Esophagus muscularis mucosa (tissue), 4 donors: ENCODE measurements around the gene DOCK8. TPM values are rescaled to one million over a fixed set of nuclear protein-coding genes. Genes with fewer than 3 reads are reported as not detected.
"Not testable (repeated sequence)": the region's sequence is repeated elsewhere in the genome, so short reads cannot be mapped to it uniquely, and the experiment has no call there.

Source experiments
- DNase-seq: peaks from one replicate; pipeline ENCODE4 v3.0.0-alpha.2; 2017; ENCODE audit errors: extremely low spot score
- H3K27ac ChIP-seq, 4 donors: fragments of 200-600 bp; sonication (generic); replicated peaks in 1 of 4; 1 replicate in 3 of 4; 2 replicates in 1 of 4; pipeline ENCODE4 v1.5.1; 2016 to 2019; ENCODE audit warnings: mild to moderate bottlenecking in 1 of 4
- H3K27me3 ChIP-seq, 4 donors: fragments of 200-600 bp; sonication (generic); one replicate each; pipeline versions ENCODE4 v1.5.1 to v1.6.0; 2016 to 2019
- H3K36me3 ChIP-seq, 4 donors: fragments of 200-600 bp; sonication (generic); one replicate each; pipeline ENCODE4 v1.5.1; 2016 to 2019
- H3K4me1 ChIP-seq, 4 donors: fragments of 200-600 bp; sonication (generic); one replicate each; pipeline ENCODE4 v1.5.1; 2016 to 2019
- H3K4me3 ChIP-seq, 4 donors: fragments of 200-600 bp; sonication (generic); 1 replicate in 2 of 4; 2 replicates in 2 of 4; pipeline ENCODE4 v1.5.1; 2016 to 2019; ENCODE audit warnings: mild to moderate bottlenecking in 4 of 4, moderate library complexity in 1 of 4
- H3K9me3 ChIP-seq, 4 donors: fragments of 200-600 bp; sonication (generic); 1 replicate in 3 of 4; 2 replicates in 1 of 4; pipeline ENCODE4 v1.5.1; 2016 to 2019
- EP300 ChIP-seq: sonication (generic); formaldehyde crosslinking; IDR thresholded peaks from one replicate; pipeline ENCODE4 v1.6.1; 2017; ENCODE audit warnings: antibody characterized with exemption
- POLR2A ChIP-seq: fragments of 450-650 bp; IDR thresholded peaks from one replicate; pipeline ENCODE4 v1.6.1; 2017; ENCODE audit warnings: antibody characterized with exemption, moderate library complexity, mild to moderate bottlenecking, low read depth
- POLR2AphosphoS5 ChIP-seq, 2 donors: sonication (generic); formaldehyde crosslinking; IDR thresholded peaks; one replicate each; pipeline ENCODE4 v1.6.1; 2017; ENCODE audit warnings: antibody characterized with exemption in 2 of 2
- WGBS: methylation state at CpG from one replicate; pipeline ENCODE4 v1.1.5; 2018; 5-methylcytosine and 5-hydroxymethylcytosine counted together
- intact Hi-C: fragments of 100-400 bp; cut with DNase I; formaldehyde crosslinking; loops from one replicate; pipeline ENCODE4 v1.15.1; 2023
- total RNA-seq, 4 donors: library from RNA; depleted of rRNA; stranded (reverse); fragments of >200 nt; gene quantifications; one replicate each; pipeline versions ENCODE4 v1.1.0 to v1.2.1, GENCODE V29; 2016
- TF ChIP-seq, protein P1 (sequence below), 3 experiments: fragments of 200-600 bp in 2 of 3; fragments of 450-650 bp in 1 of 3; sonication (generic) in 2 of 3; IDR thresholded peaks; one replicate each; pipeline ENCODE4 v1.5.1; 2017 to 2019; ENCODE audit warnings: antibody characterized with exemption in 3 of 3, mild to moderate bottlenecking in 2 of 3, moderate library complexity in 1 of 3

The DOCK8 gene
- total RNA-seq, 4 donors from 2014 or later = 45.1 to 72.8 (median 48.8) TPM

DNA sequence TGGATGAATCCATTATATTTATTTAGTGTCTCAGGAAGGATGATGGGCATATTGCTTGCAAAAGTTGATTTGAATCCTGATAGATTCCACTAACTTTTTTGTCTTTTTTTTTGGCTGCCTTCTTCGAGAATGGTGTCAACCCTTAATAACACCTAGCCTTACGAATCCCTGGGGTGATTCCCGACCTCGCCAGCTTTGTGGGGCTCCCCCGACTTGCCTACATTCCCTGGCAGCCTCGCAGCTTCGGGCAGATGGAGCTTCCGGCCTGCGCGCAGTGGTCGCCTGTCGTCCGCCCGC, 366 bp upstream of the DOCK8 start:
- no peaks in the 10 kb centered on the region for H3K36me3 ChIP-seq
- peak overlapping the region; percentile 73 to 87 (median 78) for H3K4me3 ChIP-seq
- intact Hi-C loops = no loop called here
- DNase-seq = no peak
- WGBS = 1% methylated on average over 11 of the region's 14 CpGs
- TF ChIP-seq EP300 (no peak), POLR2AphosphoS5 (IDR thresholded peaks at IDR 0.05) (no peak), POLR2A (no peak)
- TF ChIP-seq, protein P1, sequence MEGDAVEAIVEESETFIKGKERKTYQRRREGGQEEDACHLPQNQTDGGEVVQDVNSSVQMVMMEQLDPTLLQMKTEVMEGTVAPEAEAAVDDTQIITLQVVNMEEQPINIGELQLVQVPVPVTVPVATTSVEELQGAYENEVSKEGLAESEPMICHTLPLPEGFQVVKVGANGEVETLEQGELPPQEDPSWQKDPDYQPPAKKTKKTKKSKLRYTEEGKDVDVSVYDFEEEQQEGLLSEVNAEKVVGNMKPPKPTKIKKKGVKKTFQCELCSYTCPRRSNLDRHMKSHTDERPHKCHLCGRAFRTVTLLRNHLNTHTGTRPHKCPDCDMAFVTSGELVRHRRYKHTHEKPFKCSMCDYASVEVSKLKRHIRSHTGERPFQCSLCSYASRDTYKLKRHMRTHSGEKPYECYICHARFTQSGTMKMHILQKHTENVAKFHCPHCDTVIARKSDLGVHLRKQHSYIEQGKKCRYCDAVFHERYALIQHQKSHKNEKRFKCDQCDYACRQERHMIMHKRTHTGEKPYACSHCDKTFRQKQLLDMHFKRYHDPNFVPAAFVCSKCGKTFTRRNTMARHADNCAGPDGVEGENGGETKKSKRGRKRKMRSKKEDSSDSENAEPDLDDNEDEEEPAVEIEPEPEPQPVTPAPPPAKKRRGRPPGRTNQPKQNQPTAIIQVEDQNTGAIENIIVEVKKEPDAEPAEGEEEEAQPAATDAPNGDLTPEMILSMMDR (IDR thresholded peaks at IDR 0.05) = no peak
- peaks cover 6 to 68% (median 68%) of the 10 kb centered on the region in 4 donors for H3K4me1 ChIP-seq
- peaks cover 0 to 7% (median 0%) of the 10 kb centered on the region in 4 donors for H3K27me3 ChIP-seq
- no peaks in the 10 kb centered on the region for H3K9me3 ChIP-seq
- H3K27ac ChIP-seq = peak overlapping the region; percentile 89 to 91 (median 90)

DNA sequence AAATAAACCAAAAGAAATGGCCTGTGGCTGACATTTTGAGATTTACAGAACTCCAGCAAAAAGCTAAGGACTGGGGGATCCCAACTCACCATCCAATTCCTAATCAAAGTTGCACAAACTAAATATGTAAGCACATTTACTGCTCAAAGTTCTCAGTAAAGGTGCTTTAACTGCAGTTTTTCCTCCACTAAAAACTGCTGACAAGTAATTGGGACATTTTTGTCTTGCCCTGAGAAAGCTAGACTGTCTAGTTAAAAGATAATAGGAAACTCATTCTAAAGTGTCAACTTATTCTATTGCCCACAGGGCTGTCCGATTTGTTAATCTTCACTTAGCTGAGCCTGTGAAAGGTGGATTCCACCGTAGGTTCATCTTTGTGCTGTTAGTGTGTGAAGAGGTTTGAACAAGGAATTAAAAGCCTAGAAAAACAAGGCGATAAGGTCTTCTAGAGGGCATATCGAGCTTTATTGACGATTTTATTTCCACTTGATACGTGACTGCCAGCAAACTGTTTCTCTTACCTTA, 1.0 kb downstream of the DOCK8 start:
- no peaks in the 10 kb centered on the region for H3K36me3 ChIP-seq
- peak overlapping the region; percentile 89 to 91 (median 90) for H3K27ac ChIP-seq
- H3K27me3 ChIP-seq = peaks cover 0 to 7% (median 0%) of the 10 kb centered on the region in 4 donors
- peak overlapping the region; percentile 73 to 87 (median 78) for H3K4me3 ChIP-seq
- DNase-seq = no peak
- intact Hi-C loops = loop anchor here (5.0 kb wide), 2 partner anchors 72 to 87 kb away; no protein-coding TSS in a partner anchor
- TF ChIP-seq POLR2AphosphoS5 (IDR thresholded peaks at IDR 0.05) = no peak
- no peak for TF ChIP-seq EP300
- TF ChIP-seq POLR2A = no peak
- TF ChIP-seq, protein P1 (IDR thresholded peaks at IDR 0.05) = no peak
- H3K9me3 ChIP-seq = no peaks in the 10 kb centered on the region
- 38% methylated on average over 6 of the region's 6 CpGs for WGBS
- H3K4me1 ChIP-seq = peaks cover 6 to 82% (median 82%) of the 10 kb centered on the region in 4 donors

DNA sequence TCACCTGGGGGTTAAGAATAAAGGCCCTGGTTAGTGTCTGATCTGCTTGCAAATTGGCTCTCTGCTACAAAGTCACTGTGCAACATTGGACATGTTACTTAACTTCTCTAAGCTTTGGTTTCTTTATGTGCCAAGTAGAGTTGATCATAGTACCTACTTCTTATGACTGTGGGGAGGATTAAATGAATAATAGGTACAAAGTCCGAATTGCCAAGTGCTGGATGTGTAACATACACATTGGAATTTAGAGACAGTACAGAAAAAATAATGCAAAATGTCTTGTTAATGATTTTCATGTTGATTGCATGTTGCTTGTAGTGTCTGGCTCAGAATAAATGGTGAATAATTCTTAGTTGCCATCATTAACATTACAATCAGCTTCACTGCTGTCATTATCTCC, 2.2 kb downstream of the DOCK8 start:
- H3K4me3 ChIP-seq = peak overlapping the region; percentile 73 to 87 (median 78)
- H3K9me3 ChIP-seq = no peaks in the 10 kb centered on the region
- no peaks in the 10 kb centered on the region for H3K36me3 ChIP-seq
- no peak for TF ChIP-seq POLR2AphosphoS5 (IDR thresholded peaks at IDR 0.05)
- no peak for TF ChIP-seq EP300
- TF ChIP-seq, protein P1 (IDR thresholded peaks at IDR 0.05) = no peak
- no peak for TF ChIP-seq POLR2A
- peaks cover 6 to 85% (median 83%) of the 10 kb centered on the region in 4 donors for H3K4me1 ChIP-seq
- peaks cover 0 to 7% (median 0%) of the 10 kb centered on the region in 4 donors for H3K27me3 ChIP-seq
- peak overlapping the region; percentile 89 to 91 (median 90) for H3K27ac ChIP-seq
- WGBS = 84% methylated on average over 1 of the region's 1 CpG
- DNase-seq = no peak
- intact Hi-C loops = loop anchor here (5.0 kb wide), 2 partner anchors 70 to 85 kb away; no protein-coding TSS in a partner anchor

DNA sequence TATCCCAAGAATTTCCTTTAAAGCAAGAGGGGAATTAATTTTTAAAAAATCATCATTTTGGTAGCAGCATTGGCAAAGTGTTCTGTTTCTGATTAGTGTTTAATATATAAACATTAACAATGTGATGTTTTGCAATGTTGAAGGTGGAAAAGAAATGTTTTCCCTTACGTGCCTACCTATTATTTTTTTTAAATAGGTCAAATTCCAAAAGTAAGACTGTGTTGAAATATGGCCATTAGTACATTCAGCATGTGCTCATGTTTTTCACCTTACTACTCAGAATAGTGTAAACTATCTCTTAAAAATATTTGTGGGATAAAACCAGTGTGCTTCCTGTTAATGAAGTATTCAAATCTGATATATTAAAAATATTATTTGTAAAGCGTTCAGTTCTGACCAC, 3.3 kb downstream of the DOCK8 start:
- no peaks in the 10 kb centered on the region for H3K36me3 ChIP-seq
- H3K27ac ChIP-seq = peak overlapping the region; percentile 89 to 91 (median 90)
- no peaks in the 10 kb centered on the region for H3K9me3 ChIP-seq
- H3K4me1 ChIP-seq = peaks cover 6 to 92% (median 90%) of the 10 kb centered on the region in 4 donors
- H3K4me3 ChIP-seq = peak overlapping the region; percentile 15 to 75 (median 55)
- DNase-seq = no peak
- TF ChIP-seq EP300 (no peak), POLR2AphosphoS5 (IDR thresholded peaks at IDR 0.05) (no peak), POLR2A (no peak)
- TF ChIP-seq, protein P1 (IDR thresholded peaks at IDR 0.05) = no peak
- 40% methylated on average over 2 of the region's 2 CpGs for WGBS
- intact Hi-C loops = loop anchor here (5.0 kb wide), 2 partner anchors 69 to 84 kb away; no protein-coding TSS in a partner anchor
- peaks cover 0 to 7% (median 0%) of the 10 kb centered on the region in 4 donors for H3K27me3 ChIP-seq

DNA sequence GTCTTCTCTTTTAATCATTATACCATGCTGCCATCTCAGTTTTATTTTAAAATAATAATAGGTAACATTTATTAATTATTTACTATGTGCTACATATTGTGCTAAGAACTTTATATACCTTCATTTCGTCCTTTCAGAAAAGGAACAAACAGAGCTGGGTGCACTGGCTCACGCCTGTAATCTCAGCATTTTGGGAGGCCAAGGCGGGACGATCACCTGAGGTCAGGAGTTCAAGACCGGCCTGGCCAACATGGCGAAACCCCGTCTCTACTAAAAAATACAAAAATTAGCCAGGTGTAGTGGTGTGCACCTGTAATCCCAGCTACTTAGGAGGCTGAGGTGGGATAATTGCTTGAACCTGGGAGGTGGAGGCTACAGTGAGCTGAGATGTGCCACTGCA, 4.4 kb downstream of the DOCK8 start:
- not testable (repeated sequence) for H3K36me3 ChIP-seq, H3K27me3 ChIP-seq, H3K9me3 ChIP-seq, DNase-seq
- Histone ChIP-seq H3K4me1 (peaks cover 6 to 97% (median 93%) of the 10 kb centered on the region in 4 donors), H3K27ac (peak overlapping the region; percentile 89 to 91 (median 90)), H3K4me3 (peak overlapping the region in 3 of 4 donors; percentile 37 to 75 (median 73))
- WGBS = 87% methylated on average over 7 of the region's 7 CpGs
- intact Hi-C loops = loop anchor here (5.0 kb wide), 2 partner anchors 68 to 83 kb away; no protein-coding TSS in a partner anchor
